Karpas-422 (cell line): Measurements from ENCODE around the gene CCDC34. TPM values are rescaled to one million over a fixed set of nuclear protein-coding genes. Genes with fewer than 3 reads are reported as not detected.

ENCODE experiments used
- DNase-seq: peaks from one replicate; pipeline ENCODE4 v3.0.0-alpha.2; 2015
- H2AFZ ChIP-seq: fragments of 200-600 bp; sonication (generic); 2 replicates; pipeline ENCODE4 v1.6.1; 2014; ENCODE audit warnings: antibody characterized with exemption, low read length, mixed read lengths
- H3K27ac ChIP-seq: fragments of 200-600 bp; sonication (generic); 2 replicates; pipeline ENCODE4 v1.5.1; 2014; ENCODE audit warnings: mild to moderate bottlenecking, low read length, moderate library complexity
- H3K27me3 ChIP-seq: fragments of 200-600 bp; sonication (generic); 2 replicates; pipeline ENCODE4 v1.6.1; 2014; ENCODE audit warnings: low read length, mixed read lengths
- H3K36me3 ChIP-seq: fragments of 200-600 bp; sonication (generic); 2 replicates; pipeline ENCODE4 v1.6.1; 2014; ENCODE audit warnings: low read length, mixed read lengths; ENCODE audit not compliant: insufficient read depth
- H3K4me1 ChIP-seq: fragments of 200-600 bp; sonication (generic); 2 replicates; pipeline ENCODE4 v1.6.1; 2014; ENCODE audit warnings: mild to moderate bottlenecking, low read length, mixed read lengths
- H3K4me2 ChIP-seq: fragments of 200-600 bp; sonication (generic); 2 replicates; pipeline ENCODE4 v1.6.1; 2014; ENCODE audit warnings: low read length, low read depth, mild to moderate bottlenecking; ENCODE audit not compliant: poor library complexity, severe bottlenecking
- H3K4me3 ChIP-seq: fragments of 200-600 bp; sonication (generic); 2 replicates; pipeline ENCODE4 v1.5.1; 2014; ENCODE audit warnings: mild to moderate bottlenecking, antibody characterized with exemption, low read length, mixed read lengths
- H3K79me2 ChIP-seq: fragments of 200-600 bp; sonication (generic); 2 replicates; pipeline ENCODE4 v1.6.1; 2014; ENCODE audit warnings: mild to moderate bottlenecking, low read length, mixed read lengths
- H3K9ac ChIP-seq: fragments of 200-600 bp; sonication (generic); 2 replicates; pipeline ENCODE4 v1.6.0; 2014; ENCODE audit warnings: low read length
- H3K9me2 ChIP-seq: fragments of 200-600 bp; sonication (generic), shearing (Covaris generic); replicated peaks from 2 replicates; pipeline ENCODE4 v1.6.0; 2014; ENCODE audit warnings: mild to moderate bottlenecking, low read length, moderate library complexity; ENCODE audit not compliant: insufficient read depth
- H3K9me3 ChIP-seq: fragments of 300-700, 200-600 bp; sonication (generic); 2 replicates; pipeline ENCODE4 v1.6.1; 2014; ENCODE audit warnings: low read length, mixed read lengths
- H4K20me1 ChIP-seq: fragments of 200-600 bp; sonication (generic); 2 replicates; pipeline ENCODE4 v1.6.1; 2014; ENCODE audit warnings: mild to moderate bottlenecking, antibody characterized with exemption, low read length, low read depth; ENCODE audit not compliant: insufficient read depth
- total RNA-seq: library from RNA; depleted of rRNA; stranded (reverse); fragments of >200 nt; shearing (Covaris generic); gene quantifications from 2 replicates; pipeline ENCODE4 v1.2.3, GENCODE V29; 2014; ENCODE audit warnings: low replicate concordance

CCDC34 gene
- total RNA-seq, 1 experiment from 2014 or later = 10.2 TPM

DNA sequence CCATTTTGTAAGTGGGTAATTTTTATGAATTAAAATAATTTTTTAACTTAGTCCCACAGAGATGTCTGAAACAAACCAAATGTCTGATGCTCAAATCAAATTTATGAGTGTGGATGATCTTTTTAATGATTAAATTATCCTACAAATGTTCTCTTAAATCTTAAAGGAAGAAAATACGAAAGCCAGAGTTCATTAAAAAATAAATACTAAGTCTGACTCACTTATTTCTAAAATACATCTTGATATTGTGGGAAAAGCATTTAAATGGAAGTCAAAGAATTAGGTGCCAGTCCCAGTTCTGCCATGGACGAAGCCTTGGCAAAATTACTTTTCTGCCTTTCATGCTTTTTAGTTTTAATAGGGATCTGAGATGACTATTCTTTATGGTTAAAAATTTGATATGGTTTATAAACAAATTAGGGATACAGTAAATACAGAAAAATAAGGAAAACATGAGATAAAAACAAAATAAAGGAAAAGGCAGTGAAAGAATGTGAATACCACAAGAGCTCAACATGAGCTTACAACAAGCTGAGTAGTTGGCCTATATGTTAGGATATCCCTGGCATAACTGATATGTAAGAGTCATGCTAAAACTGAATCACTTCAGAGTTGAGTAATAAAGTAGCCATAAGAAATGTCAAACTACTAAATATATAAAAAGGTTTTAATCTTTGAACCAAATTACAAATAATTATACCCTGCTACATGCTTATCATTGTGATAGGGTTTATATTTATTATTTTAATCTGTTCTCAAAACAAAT, 9.2 kb downstream of the CCDC34 start:
- peaks cover 5% of the 10 kb centered on the region; the same call in 1 of the 2 replicates for H3K4me1 ChIP-seq

DNA sequence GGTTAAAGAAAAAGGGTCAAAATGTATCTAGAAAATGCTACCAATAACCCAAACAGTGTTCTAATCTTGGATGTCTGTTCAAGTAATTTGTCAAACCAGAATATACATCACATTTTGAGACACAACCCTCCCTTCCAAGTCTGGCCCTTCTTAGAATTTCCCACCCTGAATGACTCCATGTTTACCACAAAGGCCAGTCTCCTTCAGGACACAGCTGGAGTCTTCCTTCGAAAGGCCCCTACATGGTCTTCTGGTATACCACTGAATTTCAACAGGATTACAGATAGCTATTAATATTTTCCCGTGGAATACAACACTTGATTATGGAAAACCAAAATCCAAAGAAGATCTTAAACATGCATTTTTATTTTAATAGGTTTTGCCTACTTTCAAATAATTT, 10.2 kb downstream of the CCDC34 start:
- no peaks in the 10 kb centered on the region for H3K9me3 ChIP-seq
- H4K20me1 ChIP-seq = no peaks in the 10 kb centered on the region

More for the DNA sequence above, 9.2 kb downstream of the CCDC34 start:
- H4K20me1 ChIP-seq = no peaks in the 10 kb centered on the region
- no peak for DNase-seq
- no peaks in the 10 kb centered on the region for H3K9me3 ChIP-seq
- no peak overlapping the region for H3K4me2 ChIP-seq
- H3K27me3 ChIP-seq = no peaks in the 10 kb centered on the region
- no peak overlapping the region for H3K27ac ChIP-seq
- H3K79me2 ChIP-seq = peaks cover 44% of the 10 kb centered on the region
- H3K9me2 ChIP-seq = no peaks in the 10 kb centered on the region
- H3K36me3 ChIP-seq = peaks cover 13% of the 10 kb centered on the region; the same call in 1 of the 2 replicates
- no peak overlapping the region for H3K4me3 ChIP-seq
- H2AFZ ChIP-seq = no peak overlapping the region
- no peak overlapping the region for H3K9ac ChIP-seq

DNA sequence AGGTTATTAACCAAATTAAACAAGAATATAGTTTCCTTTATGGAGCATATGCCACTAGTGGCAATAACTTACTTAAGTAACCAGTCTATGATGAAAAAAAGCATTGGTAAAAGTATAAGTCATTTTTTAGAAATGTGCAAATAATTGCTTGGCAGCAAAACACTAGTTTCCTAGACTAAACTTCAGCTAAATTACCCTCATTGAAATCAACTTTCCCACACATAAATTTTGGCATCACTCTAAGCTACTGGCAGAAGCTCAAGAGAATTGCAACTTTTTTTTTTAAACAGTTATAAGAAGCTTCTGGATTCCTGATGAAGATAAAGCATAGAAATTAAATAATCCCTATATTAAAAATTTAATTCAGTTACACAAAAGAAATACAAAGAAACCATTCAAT, 12.5 kb downstream of the CCDC34 start:
- no peaks in the 10 kb centered on the region for H3K27me3 ChIP-seq
- peaks cover 23% of the 10 kb centered on the region; the same call in 1 of the 2 replicates for H3K36me3 ChIP-seq
- no peaks in the 10 kb centered on the region for H3K4me1 ChIP-seq
- no peak overlapping the region for H3K27ac ChIP-seq
- peaks cover 43% of the 10 kb centered on the region for H3K79me2 ChIP-seq
- no peak overlapping the region for H3K4me2 ChIP-seq
- no peak overlapping the region for H3K4me3 ChIP-seq
- H3K9ac ChIP-seq = no peak overlapping the region
- H4K20me1 ChIP-seq = no peaks in the 10 kb centered on the region
- H2AFZ ChIP-seq = no peak overlapping the region
- no peaks in the 10 kb centered on the region for H3K9me2 ChIP-seq
- DNase-seq = no peak
- H3K9me3 ChIP-seq = no peaks in the 10 kb centered on the region

More for the DNA sequence above, 10.2 kb downstream of the CCDC34 start:
- H3K36me3 ChIP-seq = peaks cover 16% of the 10 kb centered on the region; the same call in 1 of the 2 replicates
- no peaks in the 10 kb centered on the region for H3K27me3 ChIP-seq
- no peak overlapping the region for H3K4me2 ChIP-seq
- no peaks in the 10 kb centered on the region for H3K9me2 ChIP-seq
- H2AFZ ChIP-seq = no peak overlapping the region
- no peak overlapping the region for H3K4me3 ChIP-seq
- no peaks in the 10 kb centered on the region for H3K4me1 ChIP-seq
- no peak overlapping the region for H3K27ac ChIP-seq
- H3K79me2 ChIP-seq = peaks cover 36% of the 10 kb centered on the region
- H3K9ac ChIP-seq = no peak overlapping the region
- no peak for DNase-seq

DNA sequence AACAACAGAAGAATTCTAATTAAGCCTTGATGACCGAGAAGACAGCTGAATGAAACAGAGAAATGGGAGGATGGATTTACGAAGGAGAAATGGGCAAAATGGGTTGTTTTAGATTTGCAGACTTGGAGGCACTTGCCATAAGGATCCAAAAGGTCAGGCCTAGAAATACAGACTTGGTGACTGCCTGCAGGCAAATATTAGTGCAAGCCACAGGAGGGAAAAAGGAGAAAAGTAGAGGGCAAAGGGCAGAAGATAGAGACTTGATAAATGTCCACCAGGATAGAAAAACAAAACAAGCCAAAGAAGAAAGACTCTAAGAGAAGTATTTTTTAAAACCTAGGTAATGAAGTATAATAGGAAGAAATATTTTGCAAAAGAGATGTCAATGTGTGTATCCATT, 13.1 kb downstream of the CCDC34 start:
- no peak for DNase-seq
- H3K9me2 ChIP-seq = no peaks in the 10 kb centered on the region
- H2AFZ ChIP-seq = no peak overlapping the region
- no peak overlapping the region for H3K4me2 ChIP-seq
- H3K4me1 ChIP-seq = no peaks in the 10 kb centered on the region
- no peaks in the 10 kb centered on the region for H3K9me3 ChIP-seq
- no peak overlapping the region for H3K9ac ChIP-seq
- peaks cover 23% of the 10 kb centered on the region; the same call in 1 of the 2 replicates for H3K36me3 ChIP-seq
- H3K27ac ChIP-seq = no peak overlapping the region
- no peaks in the 10 kb centered on the region for H4K20me1 ChIP-seq
- H3K79me2 ChIP-seq = peaks cover 41% of the 10 kb centered on the region
- no peaks in the 10 kb centered on the region for H3K27me3 ChIP-seq
- H3K4me3 ChIP-seq = no peak overlapping the region

DNA sequence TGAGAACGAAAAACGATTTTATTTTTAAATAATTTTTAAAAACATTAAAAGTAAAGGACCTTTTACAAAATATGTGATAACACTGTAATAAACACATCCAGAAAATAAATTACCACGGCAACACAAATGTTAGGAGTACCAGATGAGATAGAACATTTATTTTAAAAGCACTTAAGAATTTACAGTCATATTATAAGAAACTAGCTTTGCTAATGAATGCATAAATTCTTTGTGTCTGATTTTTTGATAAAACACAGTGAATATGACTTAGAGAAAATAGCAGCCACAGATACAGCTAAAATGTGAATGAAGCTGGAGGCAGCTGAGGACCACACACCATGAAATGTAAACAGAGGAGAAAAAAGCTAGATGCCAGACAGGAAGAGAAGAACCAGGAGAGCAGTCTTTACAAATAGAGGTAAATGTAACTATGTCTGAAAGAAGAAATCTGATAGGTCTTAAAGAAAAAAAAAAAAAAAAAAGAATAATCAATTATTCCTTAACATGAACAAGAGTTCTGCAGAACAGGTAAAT, 14.6 kb downstream of the CCDC34 start:
- Histone ChIP-seq H3K79me2 (peaks cover 34% of the 10 kb centered on the region), H3K36me3 (peaks cover 23% of the 10 kb centered on the region; the same call in 1 of the 2 replicates), H3K4me2 (no peak overlapping the region), H3K9ac (no peak overlapping the region), H3K9me2 (no peaks in the 10 kb centered on the region; the same call in 1 of the 2 replicates), H3K27me3 (no peaks in the 10 kb centered on the region), H2AFZ (no peak overlapping the region), H3K4me1 (no peaks in the 10 kb centered on the region), H3K4me3 (no peak overlapping the region), H3K27ac (no peak overlapping the region), H3K9me3 (no peaks in the 10 kb centered on the region), H4K20me1 (no peaks in the 10 kb centered on the region)
- no peak for DNase-seq

DNA sequence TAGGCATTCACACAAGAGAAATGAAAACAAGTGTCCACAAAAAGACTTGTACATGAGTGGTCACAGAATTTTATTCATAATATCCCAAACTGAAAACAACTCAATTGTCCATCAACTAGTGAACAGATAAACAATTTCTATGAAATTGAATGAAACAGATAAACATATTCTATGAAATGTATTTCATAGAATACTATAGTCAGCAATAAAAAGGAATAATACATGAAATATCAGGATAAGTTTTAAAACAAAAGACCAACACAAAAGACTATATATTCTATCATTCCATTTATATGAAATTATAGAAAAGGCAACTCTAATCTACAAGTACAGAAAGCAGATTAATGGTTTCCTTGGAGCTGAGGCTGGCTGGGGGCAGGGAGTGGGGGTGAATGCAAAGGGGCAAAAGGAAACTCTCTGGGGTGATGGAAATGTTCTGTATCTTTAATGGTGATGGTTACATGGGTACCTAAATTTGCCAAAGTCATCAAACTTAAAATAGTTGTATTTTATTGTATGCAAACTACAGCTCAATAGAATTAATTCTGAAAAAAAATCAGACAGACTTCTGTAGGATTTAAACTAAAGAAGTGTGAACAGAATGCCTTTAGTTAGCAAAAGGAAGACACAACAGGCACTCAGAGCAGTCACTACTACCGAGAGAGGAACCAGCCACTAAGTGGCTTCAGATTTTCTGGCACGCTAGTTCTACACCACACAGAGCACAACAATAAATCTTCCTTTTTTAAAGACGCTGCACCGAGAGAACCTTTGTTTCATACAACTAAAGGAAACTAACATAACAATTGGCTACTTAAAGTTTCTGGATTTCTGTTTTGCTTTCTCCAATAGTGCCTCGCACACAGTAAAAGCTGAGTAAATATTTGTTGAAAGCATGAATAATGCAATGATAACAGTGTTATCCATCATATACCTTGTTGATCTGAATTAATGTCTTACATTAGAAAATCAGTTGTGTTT, 15.4 kb downstream of the CCDC34 start:
- no peak for DNase-seq

DNA sequence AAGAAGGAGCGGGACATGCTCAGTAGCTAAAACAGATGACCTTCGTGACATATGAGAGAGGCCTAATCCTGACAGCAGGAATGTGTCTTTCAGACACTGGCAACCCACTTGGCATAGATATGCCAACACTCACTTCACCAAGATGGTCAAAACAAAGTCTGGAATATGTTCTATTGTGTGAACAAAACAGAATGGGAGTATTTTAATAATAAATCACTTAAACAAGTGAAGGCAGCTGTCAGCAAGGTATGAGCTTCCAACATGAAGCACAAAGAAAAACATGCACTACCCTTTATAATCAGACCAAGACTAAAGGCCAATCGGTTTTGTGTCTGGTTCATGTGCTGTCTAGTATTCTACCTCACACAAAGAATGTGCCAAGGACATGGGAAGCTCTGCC, 23.1 kb downstream of the CCDC34 start:
- H3K79me2 ChIP-seq = peaks cover 8% of the 10 kb centered on the region; the same call in 1 of the 2 replicates
- no peaks in the 10 kb centered on the region for H3K27me3 ChIP-seq
- DNase-seq = no peak
- H3K4me1 ChIP-seq = no peaks in the 10 kb centered on the region
- no peak overlapping the region for H3K4me3 ChIP-seq
- no peaks in the 10 kb centered on the region; the same call in 1 of the 2 replicates for H3K9me2 ChIP-seq
- no peak overlapping the region for H3K4me2 ChIP-seq
- no peak overlapping the region for H2AFZ ChIP-seq
- no peaks in the 10 kb centered on the region for H4K20me1 ChIP-seq
- H3K36me3 ChIP-seq = peaks cover 11% of the 10 kb centered on the region; the same call in 1 of the 2 replicates
- H3K27ac ChIP-seq = no peak overlapping the region
- H3K9me3 ChIP-seq = no peaks in the 10 kb centered on the region
- no peak overlapping the region for H3K9ac ChIP-seq

More for the DNA sequence above, 15.4 kb downstream of the CCDC34 start:
- H3K4me2 ChIP-seq = no peak overlapping the region
- peaks cover 31% of the 10 kb centered on the region for H3K79me2 ChIP-seq
- no peak overlapping the region for H3K27ac ChIP-seq
- H3K4me3 ChIP-seq = no peak overlapping the region
- no peaks in the 10 kb centered on the region for H3K9me3 ChIP-seq
- no peaks in the 10 kb centered on the region; the same call in 1 of the 2 replicates for H3K9me2 ChIP-seq
- H3K9ac ChIP-seq = no peak overlapping the region
- no peaks in the 10 kb centered on the region for H3K27me3 ChIP-seq
- H2AFZ ChIP-seq = no peak overlapping the region
- no peaks in the 10 kb centered on the region for H3K4me1 ChIP-seq
- peaks cover 19% of the 10 kb centered on the region; the same call in 1 of the 2 replicates for H3K36me3 ChIP-seq
- H4K20me1 ChIP-seq = no peaks in the 10 kb centered on the region
